HepG2 (cell line): Measurements from ENCODE around the gene DIPK1B.

Experiments
- CEBPB ChIP-seq: IDR thresholded peaks from 2 replicates; pipeline ENCODE4 v1.6.1; 2011; ENCODE audit warnings: low read depth, low read length, improper control_type of control experiment, borderline replicate concordance
- CTCF ChIP-seq: sonication (generic); formaldehyde crosslinking; IDR thresholded peaks from 2 replicates; pipeline ENCODE4 v1.5.0; 2020; ENCODE audit warnings: mild to moderate bottlenecking, missing genetic modification reagents, moderate library complexity
- EZH2 ChIP-seq: conservative IDR thresholded peaks from 2 replicates; pipeline ENCODE4 v1.6.1; 2012; ENCODE audit warnings: mild to moderate bottlenecking, low read depth, low read length, moderate library complexity
- ZNF549 ChIP-seq: sonication (generic); formaldehyde crosslinking; IDR thresholded peaks from 2 replicates; pipeline ENCODE4 v1.5.0; 2020; ENCODE audit warnings: missing genetic modification reagents
- ZNF704 ChIP-seq: sonication (generic); formaldehyde crosslinking; IDR thresholded peaks from 2 replicates; pipeline ENCODE4 v1.8.1; 2023; ENCODE audit warnings: mild to moderate bottlenecking, inconsistent platforms, moderate library complexity, missing genetic modification reagents, borderline replicate concordance

GRCh38 chr9:136701668-136702053, 10.7 kb upstream of the DIPK1B start:
- TF ChIP-seq EZH2 = no peak
- TF ChIP-seq ZNF549 (CRISPR knock-in tag) = no peak
- TF ChIP-seq CTCF (CRISPR knock-in tag) = no peak
- TF ChIP-seq ZNF704 (CRISPR knock-in tag) = no peak
- no peak for TF ChIP-seq CEBPB
